ENCODE measurements around the gene UBTD2. TPM values are rescaled to one million over a fixed set of nuclear protein-coding genes. Genes with fewer than 3 reads are reported as not detected.
"Not testable (repeated sequence)": the region's sequence is repeated elsewhere in the genome, so short reads cannot be mapped to it uniquely, and the experiment has no call there.

Gene UBTD2
- total RNA-seq, 1 experiment from 2014 or later = 26.8 TPM

- DNase-seq (ENCODE audit: low read depth) = no peak
These were observed 32.1 kb downstream of the UBTD2 start for GRCh38 chr5:172251419-172251818.

GRCh38 chr5:172248637-172249036 is 34.9 kb downstream of the UBTD2 start:
- DNase-seq (ENCODE audit: low read depth) = no peak

- DNase-seq (ENCODE audit: low read depth) = no peak
These were observed 37.9 kb downstream of the UBTD2 start for GRCh38 chr5:172245703-172246125.

GRCh38 chr5:172245046-172245445 is 38.5 kb downstream of the UBTD2 start:
- DNase-seq (ENCODE audit: low read depth) = no peak

GRCh38 chr5:172243302-172243701 is 40.3 kb downstream of the UBTD2 start:
- no peak for DNase-seq (ENCODE audit: low read depth)

- no peak for DNase-seq (ENCODE audit: low read depth)
These were observed 45.2 kb downstream of the UBTD2 start for GRCh38 chr5:172238334-172238733.

- no peak for DNase-seq (ENCODE audit: low read depth)
These were observed 47.5 kb downstream of the UBTD2 start for GRCh38 chr5:172235827-172236736.

GRCh38 chr5:172235132-172235780 is 48.3 kb downstream of the UBTD2 start:
- DNase-seq (ENCODE audit: low read depth) = no peak

- no peak for DNase-seq (ENCODE audit: low read depth)
These were observed 49.5 kb downstream of the UBTD2 start for GRCh38 chr5:172234031-172234430.

GRCh38 chr5:172229904-172230303 is 53.7 kb downstream of the UBTD2 start:
- no peak for DNase-seq (ENCODE audit: low read depth)

GRCh38 chr5:172224996-172225395 is 58.6 kb downstream of the UBTD2 start:
- DNase-seq (ENCODE audit: low read depth) = no peak

GRCh38 chr5:172223901-172224873 is 59.4 kb downstream of the UBTD2 start:
- DNase-seq (ENCODE audit: low read depth) = no peak

- DNase-seq (ENCODE audit: low read depth) = no peak
These were observed 64.3 kb downstream of the UBTD2 start for GRCh38 chr5:172219296-172219695.

GRCh38 chr5:172216345-172216744 is 67.2 kb downstream of the UBTD2 start:
- DNase-seq (ENCODE audit: low read depth) = no peak

- DNase-seq (ENCODE audit: low read depth) = no peak
These were observed 70.4 kb downstream of the UBTD2 start for GRCh38 chr5:172213126-172213525.

GRCh38 chr5:172211676-172212075 is 71.9 kb downstream of the UBTD2 start:
- DNase-seq (ENCODE audit: low read depth) = no peak

GRCh38 chr5:172209714-172210113 is 73.8 kb downstream of the UBTD2 start:
- no peak for DNase-seq (ENCODE audit: low read depth)

- DNase-seq (ENCODE audit: low read depth) = no peak
These were observed 76.1 kb downstream of the UBTD2 start for GRCh38 chr5:172207511-172207910.

- DNase-seq (ENCODE audit: low read depth) = not testable (repeated sequence)
These were observed 77.6 kb downstream of the UBTD2 start for GRCh38 chr5:172205984-172206383.

- no peak for DNase-seq (ENCODE audit: low read depth)
These were observed 83.1 kb downstream of the UBTD2 start for GRCh38 chr5:172200476-172200875.

GRCh38 chr5:172199446-172199845 is 84.1 kb downstream of the UBTD2 start:
- no peak for DNase-seq (ENCODE audit: low read depth)

- DNase-seq (ENCODE audit: low read depth) = not testable (repeated sequence)
These were observed 85.8 kb downstream of the UBTD2 start for GRCh38 chr5:172197775-172198174.

Data from RPMI7951 (cell line).